Activated T-cell treated with anti-CD3 and anti-CD28 coated beads for 48 hours (primary cell): Measurements from ENCODE around the gene SRPX2.

Experiments
- DNase-seq: peaks from one replicate; pipeline ENCODE4 v3.0.0-alpha.2; 2020; ENCODE audit warnings: low read depth

SRPX2 gene

DNA sequence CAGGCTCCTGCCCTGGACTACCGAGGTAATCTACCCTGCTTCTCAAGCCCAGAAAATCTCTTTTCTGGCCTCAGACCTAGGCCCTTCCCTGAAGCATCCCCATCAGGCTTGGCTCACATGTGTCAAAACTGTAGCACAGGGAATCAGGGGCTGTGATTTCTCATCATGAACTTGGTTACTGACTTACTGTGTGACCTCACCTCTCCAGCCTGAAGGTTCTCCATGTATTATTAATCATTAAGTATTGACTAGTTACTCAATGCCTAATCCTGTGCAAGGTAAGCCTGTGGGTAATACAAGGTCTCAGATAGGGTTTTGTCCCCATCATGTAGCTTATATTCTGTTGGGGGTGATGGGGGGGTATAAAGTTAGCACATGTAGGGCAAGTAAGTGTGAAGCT lies 6.8 kb downstream of the SRPX2 start:
- no peak for DNase-seq

DNA sequence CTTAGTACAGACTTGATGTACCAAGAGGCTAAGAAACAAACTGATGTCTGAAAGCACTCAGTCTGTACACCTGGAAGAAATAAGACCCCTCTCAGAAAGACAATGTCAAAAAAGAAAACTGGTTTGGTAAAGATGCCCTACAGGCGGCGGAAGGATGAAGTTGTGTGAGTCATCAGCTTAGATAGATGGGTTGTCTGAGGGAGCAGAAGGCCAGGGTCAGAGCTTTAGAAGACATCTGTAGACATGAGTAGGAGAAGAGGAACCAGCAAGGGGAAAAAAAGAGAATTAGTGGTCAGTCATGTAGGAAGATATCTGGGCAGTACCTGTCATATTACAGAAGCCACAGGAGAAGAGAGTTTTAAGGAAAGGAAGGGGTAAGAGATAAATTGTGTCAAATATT lies 8.3 kb downstream of the SRPX2 start:
- DNase-seq: no peak

- DNase-seq: no peak
These were observed 10.3 kb downstream of the SRPX2 start for GRCh38 chrX:100654261-100654660.

- no peak for DNase-seq
These were observed 15.0 kb downstream of the SRPX2 start for GRCh38 chrX:100658941-100659381.

DNA sequence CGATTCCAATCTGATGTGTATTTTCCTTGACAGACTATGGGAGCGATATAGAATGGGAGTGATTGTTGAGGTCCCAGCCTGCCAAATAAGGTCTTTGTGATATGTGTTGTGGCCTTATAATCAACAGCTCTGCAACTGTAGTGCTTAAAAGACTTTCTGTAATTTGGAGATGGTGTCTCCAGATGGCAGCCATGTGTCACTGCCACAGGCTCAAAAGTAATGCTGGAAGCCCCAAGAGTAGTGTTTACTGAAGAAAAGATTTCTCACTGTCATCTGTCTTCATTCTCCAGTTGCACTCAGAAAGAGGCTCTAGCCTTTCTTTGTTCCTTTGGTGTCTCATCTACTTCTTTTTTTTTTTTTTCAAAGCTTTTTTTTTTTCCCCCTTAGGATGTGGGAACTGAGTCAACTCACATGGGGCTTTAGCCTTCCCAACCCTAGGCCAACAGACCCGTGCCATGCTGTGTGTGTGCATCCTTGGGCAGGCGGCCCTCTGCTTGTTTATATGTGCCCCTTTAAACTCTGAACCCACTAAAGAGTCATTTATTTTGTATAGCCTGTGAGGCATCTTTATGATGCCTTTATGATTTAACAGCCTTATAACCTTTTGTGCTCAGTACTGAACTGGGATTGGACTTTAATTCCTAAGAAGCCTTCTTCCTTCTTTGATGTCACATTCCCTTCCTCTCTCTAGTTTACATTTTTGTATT lies 15.6 kb downstream of the SRPX2 start:
- no peak for DNase-seq

DNA sequence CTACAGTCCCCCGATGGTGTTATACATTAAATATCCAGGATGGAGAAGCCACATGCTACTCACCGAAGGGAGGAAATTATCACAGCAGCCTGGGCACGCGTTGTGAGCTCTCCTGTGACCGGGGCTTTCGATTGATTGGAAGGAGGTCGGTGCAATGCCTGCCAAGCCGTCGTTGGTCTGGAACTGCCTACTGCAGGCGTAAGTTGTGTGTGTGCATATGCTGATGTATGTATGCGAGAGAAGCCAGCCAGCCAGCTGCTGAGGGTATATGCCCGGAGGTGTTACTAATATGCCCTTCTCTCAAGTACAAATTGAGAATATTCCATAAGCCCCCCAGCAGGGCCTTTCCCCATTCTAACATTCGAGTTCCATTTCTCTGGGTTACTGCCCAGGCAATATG lies 18.2 kb downstream of the SRPX2 start:
- no peak for DNase-seq

GRCh38 chrX:100662796-100663195 lies 18.8 kb downstream of the SRPX2 start:
- DNase-seq: no peak

DNA sequence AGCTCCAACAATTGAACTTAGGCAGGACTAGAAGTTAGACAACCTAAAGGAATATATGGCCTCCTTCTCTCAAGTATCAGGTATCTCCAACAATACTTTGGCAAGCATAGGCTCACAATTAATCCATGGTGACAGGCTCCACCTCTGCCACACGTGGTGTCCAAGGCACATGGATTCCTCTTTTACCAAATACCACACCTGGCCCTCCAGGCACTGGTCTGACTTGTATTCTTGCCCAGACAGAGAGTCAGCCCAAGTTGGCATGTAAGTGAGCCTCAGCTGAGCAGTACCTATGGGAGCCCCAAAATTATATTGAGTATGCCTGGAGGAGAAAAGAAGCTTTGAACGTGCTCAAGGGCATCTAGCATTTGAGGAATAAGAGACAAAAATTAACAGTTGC lies 19.6 kb downstream of the SRPX2 start:
- DNase-seq: no peak

- DNase-seq: no peak
These were observed 29.0 kb downstream of the SRPX2 start for GRCh38 chrX:100672966-100673365.

- DNase-seq: no peak
These were observed 29.5 kb downstream of the SRPX2 start for GRCh38 chrX:100673397-100673953.

- DNase-seq: no peak
These were observed 30.7 kb downstream of the SRPX2 start for GRCh38 chrX:100674705-100675104.

- DNase-seq: no peak
These were observed 33.7 kb downstream of the SRPX2 start for GRCh38 chrX:100677611-100678181.

GRCh38 chrX:100680756-100681155 lies 36.8 kb downstream of the SRPX2 start:
- DNase-seq: no peak

DNA sequence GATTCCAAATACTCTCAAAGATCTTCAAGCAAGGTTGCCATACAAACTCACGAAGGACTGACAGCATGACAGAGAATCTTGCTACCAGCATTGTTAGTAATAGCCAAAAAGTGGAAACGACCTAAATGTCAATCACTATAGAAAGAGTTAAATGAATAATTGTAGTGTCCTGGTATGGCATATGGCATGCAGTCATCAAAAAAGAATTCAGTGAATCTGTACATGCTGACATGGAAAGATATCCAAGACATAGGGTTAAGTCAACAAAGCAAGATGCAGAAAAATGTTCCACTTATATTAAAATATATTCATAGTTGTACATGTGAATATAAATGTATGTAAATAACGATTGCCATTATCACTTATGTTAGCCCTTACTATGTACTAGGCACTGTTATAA lies 37.6 kb downstream of the SRPX2 start:
- no peak for DNase-seq

- no peak for DNase-seq
These were observed 38.9 kb downstream of the SRPX2 start for GRCh38 chrX:100682939-100683338.

GRCh38 chrX:100685284-100685996 lies 41.4 kb downstream of the SRPX2 start:
- peak; percentile 37 for DNase-seq

DNA sequence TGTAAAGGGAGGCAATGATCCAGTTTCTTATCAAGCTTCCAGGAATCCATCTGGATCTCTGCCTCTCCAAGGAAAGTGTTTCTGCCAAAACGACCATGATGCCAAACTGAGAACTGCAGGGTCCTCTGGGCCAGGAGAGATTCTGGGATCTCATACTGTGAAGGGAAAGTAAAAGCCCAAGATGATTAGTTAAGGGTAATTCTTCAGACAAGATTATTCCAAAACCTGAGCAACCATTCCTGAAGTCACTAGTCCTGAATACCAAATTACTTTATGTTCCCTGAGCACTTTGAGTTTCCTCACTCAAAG lies 42.0 kb downstream of the SRPX2 start:
- no peak for DNase-seq

GRCh38 chrX:100687128-100687527 lies 43.1 kb downstream of the SRPX2 start:
- no peak for DNase-seq

- DNase-seq: no peak
These were observed 43.5 kb downstream of the SRPX2 start for GRCh38 chrX:100687546-100687945.

GRCh38 chrX:100695302-100695701 lies 51.3 kb downstream of the SRPX2 start:
- no peak for DNase-seq

DNA sequence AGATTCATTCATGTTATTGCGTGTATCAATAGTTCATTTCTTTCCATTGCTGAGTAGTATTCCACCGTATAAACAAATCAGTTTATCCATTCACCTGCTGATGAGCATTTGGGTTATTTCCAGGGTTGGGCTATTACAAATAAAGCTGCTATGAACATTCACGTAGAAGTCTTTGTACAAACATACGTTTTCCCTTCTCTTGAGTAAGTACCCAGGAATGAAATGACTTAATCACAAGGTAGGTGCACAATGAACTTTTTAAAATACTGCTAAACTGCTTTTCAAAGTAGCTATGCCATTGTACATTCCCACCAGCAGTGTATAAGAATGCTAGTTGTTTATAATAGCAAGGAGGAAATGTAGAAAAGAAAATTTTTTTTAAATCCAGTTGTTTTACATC lies 52.0 kb downstream of the SRPX2 start:
- no peak for DNase-seq

DNA sequence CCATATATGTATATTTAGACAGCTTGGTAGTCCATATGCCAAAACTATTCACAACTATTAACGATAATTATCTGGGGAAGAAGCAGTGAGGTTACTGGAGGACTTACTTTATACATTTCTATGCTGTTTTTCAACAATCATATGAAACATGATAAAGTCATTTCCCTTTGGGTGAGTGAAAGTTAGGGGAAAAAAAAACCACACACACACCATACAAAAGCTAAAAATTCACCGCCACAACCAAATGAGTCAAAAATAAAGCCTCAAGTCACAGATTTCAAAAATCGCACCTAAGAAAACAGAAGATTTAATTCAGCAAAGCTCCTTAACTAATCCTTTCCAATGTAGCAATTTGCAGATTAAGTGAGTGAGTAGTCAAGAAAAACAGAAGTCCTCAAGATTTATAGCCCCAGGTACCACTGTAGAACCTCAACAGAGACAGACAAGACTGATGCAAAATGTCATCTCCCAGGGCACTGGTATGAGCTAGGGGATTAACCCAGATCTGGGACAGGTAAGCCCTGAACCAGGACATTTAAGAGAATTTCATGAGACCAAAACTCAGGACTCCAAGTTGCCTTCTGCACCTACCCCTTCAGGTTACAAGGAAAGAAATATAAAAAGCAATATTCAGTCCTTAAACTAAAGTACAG lies 52.8 kb downstream of the SRPX2 start:
- DNase-seq: no peak

DNA sequence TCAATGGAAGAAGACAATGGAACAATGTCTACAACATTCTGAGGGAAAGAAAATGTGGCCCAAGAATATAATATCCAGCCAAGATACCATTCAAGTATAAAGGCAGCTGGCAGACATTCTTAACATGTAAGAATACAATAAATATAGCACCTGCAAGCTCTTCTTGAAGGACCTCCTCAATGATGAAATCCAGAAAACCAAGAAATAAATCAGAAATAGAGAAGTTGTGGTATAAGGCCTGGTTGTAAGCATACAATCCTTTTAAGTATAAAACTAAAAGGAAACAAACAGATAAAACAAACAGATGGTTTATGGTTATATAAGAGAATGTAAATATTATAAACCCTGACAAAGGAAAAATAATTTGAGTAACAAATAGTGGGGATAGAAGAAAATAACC lies 54.6 kb downstream of the SRPX2 start:
- no peak for DNase-seq
